ENCODE measurements around the gene DOCK2.
A peak's percentile ranks its signal among the peaks of the same experiment; 100 is the strongest.

Gene DOCK2

GRCh38 chr5:170121321-170121720 is 484.2 kb downstream of the DOCK2 start:
- DNase-seq (ENCODE audit: low read depth, low spot score): peak; percentile 13

GRCh38 chr5:170126061-170126460 is 489.0 kb downstream of the DOCK2 start:
- no peak for DNase-seq (ENCODE audit: low read depth, low spot score)

DNA sequence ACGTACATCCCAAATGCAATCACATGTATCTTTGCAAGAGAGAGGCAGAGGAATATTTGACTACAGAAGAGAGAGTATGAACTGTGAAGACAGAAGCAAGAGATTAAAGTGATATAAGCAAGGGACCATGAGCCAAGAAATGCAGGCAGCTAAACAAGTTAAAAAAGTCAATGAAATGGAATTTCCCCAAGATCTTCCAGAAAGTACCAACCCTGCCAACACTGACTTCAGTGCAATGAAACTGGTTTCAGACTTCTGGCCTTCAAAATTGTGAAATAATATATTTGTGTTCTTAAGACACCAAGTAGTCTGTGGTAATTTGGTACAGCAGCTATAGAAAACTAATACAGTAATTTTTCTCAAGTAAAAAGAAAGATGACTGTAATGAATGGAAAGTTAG is 489.6 kb downstream of the DOCK2 start:
- DNase-seq (ENCODE audit: low read depth, low spot score): no peak

GRCh38 chr5:170131235-170131634 is 494.2 kb downstream of the DOCK2 start:
- no peak for DNase-seq (ENCODE audit: low read depth, low spot score)

DNA sequence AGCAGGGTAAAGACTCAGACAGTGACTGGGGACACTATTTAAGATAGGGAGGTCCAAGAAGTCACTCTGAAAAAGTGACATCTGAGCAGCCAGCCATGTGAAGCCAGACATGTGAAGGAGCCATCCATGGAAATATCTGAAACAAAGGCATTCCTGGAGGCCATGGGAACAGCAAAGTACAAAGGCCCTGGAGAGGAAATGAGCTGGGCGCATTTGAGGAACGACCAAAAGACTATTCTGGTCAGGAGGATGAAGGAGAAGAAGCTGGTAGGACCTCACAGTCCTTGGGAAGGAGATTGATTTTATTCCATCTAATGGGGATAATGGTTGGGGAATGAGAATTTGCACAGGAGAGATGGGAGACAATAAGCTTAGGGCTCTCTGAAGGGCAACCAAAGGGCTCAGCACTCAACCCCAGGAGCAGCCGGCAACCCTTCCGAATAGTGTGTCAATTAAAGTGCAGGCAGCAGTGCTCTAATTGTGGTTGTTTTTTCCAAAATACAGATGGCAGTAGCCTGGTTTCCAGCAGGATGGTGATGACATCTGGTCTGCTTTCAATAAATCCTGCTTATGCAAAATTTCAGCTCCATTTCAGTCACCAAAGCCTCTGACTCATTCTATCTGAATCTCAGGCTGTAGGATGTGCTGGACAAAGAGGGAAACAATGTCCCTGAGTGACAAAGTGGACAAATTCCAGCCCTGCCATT is 495.3 kb downstream of the DOCK2 start:
- DNase-seq (ENCODE audit: low read depth, low spot score): peak; percentile 80

Measured in astrocyte of the hippocampus (primary cell).